SK-N-MC (cell line): ENCODE results near the gene PAFAH2.

Experiments used
- EZH2 ChIP-seq: fragments of 200-600 bp; sonication (generic); IDR thresholded peaks from one replicate; pipeline ENCODE4 v1.6.1; 2017; ENCODE audit warnings: antibody characterized with exemption
- POLR2AphosphoS5 ChIP-seq: IDR thresholded peaks from 2 replicates; pipeline ENCODE4 v1.6.1; 2012; ENCODE audit warnings: mild to moderate bottlenecking, low read depth, low read length, borderline replicate concordance

DNA sequence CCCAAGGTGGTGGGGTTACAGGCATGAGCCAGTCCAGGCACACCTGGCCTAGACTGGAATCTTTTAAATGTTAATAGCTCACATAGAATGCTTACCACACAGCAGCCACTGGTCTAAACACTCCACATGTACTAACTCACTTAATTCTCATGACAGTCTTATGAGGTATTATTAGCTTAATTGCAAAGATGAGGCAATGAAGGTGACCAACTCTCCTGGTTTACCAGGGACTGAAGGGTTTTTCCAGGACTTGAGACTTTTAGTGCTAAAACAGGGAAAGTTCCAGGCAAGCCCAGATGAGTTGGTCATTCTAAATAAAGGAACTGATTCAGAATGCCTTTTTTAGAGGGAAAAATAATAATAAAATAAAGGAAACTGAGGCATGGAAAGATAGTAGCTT, 84.7 kb downstream of the PAFAH2 start:
- no peak for TF ChIP-seq POLR2AphosphoS5
- no peak for TF ChIP-seq EZH2
